Muscle layer of duodenum (tissue), 2 donors: ENCODE measurements around the gene SHC1.

Source experiments
- H3K27ac ChIP-seq: one replicate; pipeline ENCODE4 v1.7.0; 2013; ENCODE audit warnings: mild to moderate bottlenecking, low read length
- H3K27me3 ChIP-seq: one replicate; pipeline ENCODE4 v1.7.0; 2013; ENCODE audit warnings: low read depth, mild to moderate bottlenecking, control low read depth, low read length
- H3K36me3 ChIP-seq, 2 donors: one replicate each; pipeline ENCODE4 v1.7.0; 2013; ENCODE audit warnings: low read length in 2 of 2, control low read depth in 1 of 2, mild to moderate bottlenecking in 1 of 2; ENCODE audit not compliant: insufficient read depth in 2 of 2, control insufficient read depth in 1 of 2
- H3K4me1 ChIP-seq, 2 donors: one replicate each; pipeline ENCODE4 v1.7.0; 2013; ENCODE audit warnings: low read length in 2 of 2, mild to moderate bottlenecking in 2 of 2, control low read depth in 1 of 2, moderate library complexity in 1 of 2; ENCODE audit not compliant: insufficient read depth in 2 of 2, control insufficient read depth in 1 of 2
- H3K4me3 ChIP-seq, 2 donors: one replicate each; pipeline ENCODE4 v1.7.0; 2013; ENCODE audit warnings: low read length in 2 of 2, low read depth in 1 of 2, mild to moderate bottlenecking in 1 of 2
- H3K9me3 ChIP-seq, 2 donors: one replicate each; pipeline ENCODE4 v1.7.0; 2013; ENCODE audit warnings: low read length in 2 of 2, control low read depth in 1 of 2, mild to moderate bottlenecking in 1 of 2; ENCODE audit not compliant: control insufficient read depth in 1 of 2
- donor health status: healthy.

SHC1 gene

GRCh38 chr1:155005076-155006011 is 34.8 kb upstream of the SHC1 start:
- H3K4me1 ChIP-seq: peaks cover 18 to 38% of the 10 kb centered on the region in 2 donors
- H3K36me3 ChIP-seq: peaks cover 0 to 5% of the 10 kb centered on the region in 2 donors
- H3K27ac ChIP-seq: peak overlapping the region; percentile 97
- no peaks in the 10 kb centered on the region for H3K9me3 ChIP-seq
- no peaks in the 10 kb centered on the region for H3K27me3 ChIP-seq
- H3K4me3 ChIP-seq: peak overlapping the region; percentile 92 to 93

- peaks cover 17 to 40% of the 10 kb centered on the region in 2 donors for H3K4me1 ChIP-seq
- no peaks in the 10 kb centered on the region for H3K27me3 ChIP-seq
- no peaks in the 10 kb centered on the region for H3K9me3 ChIP-seq
Measured at GRCh38 chr1:155004352-155005075, 34.0 kb upstream of the SHC1 start.

GRCh38 chr1:155003766-155004351 is 33.3 kb upstream of the SHC1 start:
- Histone ChIP-seq H3K27me3 (no peaks in the 10 kb centered on the region), H3K4me3 (peak overlapping the region; percentile 92 to 93), H3K4me1 (peaks cover 17 to 45% of the 10 kb centered on the region in 2 donors), H3K9me3 (no peaks in the 10 kb centered on the region), H3K27ac (peak overlapping the region; percentile 97), H3K36me3 (peaks cover 0 to 5% of the 10 kb centered on the region in 2 donors)

More at GRCh38 chr1:155004352-155005075, 34.0 kb upstream of the SHC1 start:
- Histone ChIP-seq H3K27ac (peak overlapping the region; percentile 97), H3K36me3 (peaks cover 0 to 5% of the 10 kb centered on the region in 2 donors), H3K4me3 (peak overlapping the region; percentile 92 to 93)

GRCh38 chr1:155003227-155003765 is 32.7 kb upstream of the SHC1 start:
- peak overlapping the region; percentile 92 to 93 for H3K4me3 ChIP-seq
- H3K4me1 ChIP-seq: peaks cover 17 to 46% of the 10 kb centered on the region in 2 donors
- no peaks in the 10 kb centered on the region for H3K27me3 ChIP-seq
- peak overlapping the region; percentile 97 for H3K27ac ChIP-seq
- peaks cover 0 to 5% of the 10 kb centered on the region in 2 donors for H3K36me3 ChIP-seq
- H3K9me3 ChIP-seq: no peaks in the 10 kb centered on the region

- H3K36me3 ChIP-seq: peaks cover 0 to 5% of the 10 kb centered on the region in 2 donors
- peak within 1 kb of the TSS; percentile 92 to 93 for H3K4me3 ChIP-seq
- peaks cover 16 to 46% of the 10 kb centered on the region in 2 donors for H3K4me1 ChIP-seq
- no peaks in the 10 kb centered on the region for H3K27me3 ChIP-seq
- H3K27ac ChIP-seq: peak within 1 kb of the TSS; percentile 97
- H3K9me3 ChIP-seq: no peaks in the 10 kb centered on the region
Measured at GRCh38 chr1:155002464-155003226, 32.1 kb upstream of the SHC1 start, which contains the start of gene ZBTB7B. Gene ZBTB7B (plus strand): TSS chr1:155002802. CDS start chr1:155014661, 11,859 bp downstream.

- Histone ChIP-seq H3K36me3 (peaks cover 0 to 5% of the 10 kb centered on the region in 2 donors), H3K4me1 (peaks cover 9 to 40% of the 10 kb centered on the region in 2 donors), H3K27me3 (no peaks in the 10 kb centered on the region), H3K9me3 (no peaks in the 10 kb centered on the region), H3K27ac (peak overlapping the region; percentile 96), H3K4me3 (peak overlapping the region; percentile 83 to 89)
Measured at GRCh38 chr1:155001675-155002463, 31.3 kb upstream of the SHC1 start.

- Histone ChIP-seq H3K4me1 (peaks cover 4 to 39% of the 10 kb centered on the region in 2 donors), H3K27me3 (no peaks in the 10 kb centered on the region), H3K27ac (peak overlapping the region; percentile 96), H3K36me3 (peaks cover 0 to 5% of the 10 kb centered on the region in 2 donors), H3K4me3 (peak overlapping the region; percentile 83 to 89), H3K9me3 (no peaks in the 10 kb centered on the region)
Measured at GRCh38 chr1:155001425-155001674, 30.8 kb upstream of the SHC1 start.

GRCh38 chr1:155000726-155001424 is 30.3 kb upstream of the SHC1 start:
- peaks cover 0 to 5% of the 10 kb centered on the region in 2 donors for H3K36me3 ChIP-seq
- peaks cover 3 to 34% of the 10 kb centered on the region in 2 donors for H3K4me1 ChIP-seq
- H3K4me3 ChIP-seq: peak overlapping the region; percentile 83 to 89
- no peaks in the 10 kb centered on the region for H3K9me3 ChIP-seq
- H3K27ac ChIP-seq: peak overlapping the region; percentile 96
- no peaks in the 10 kb centered on the region for H3K27me3 ChIP-seq

GRCh38 chr1:155000411-155000725 is 29.8 kb upstream of the SHC1 start:
- no peaks in the 10 kb centered on the region for H3K9me3 ChIP-seq
- H3K27ac ChIP-seq: peak overlapping the region; percentile 96
- no peaks in the 10 kb centered on the region for H3K27me3 ChIP-seq
- H3K4me3 ChIP-seq: peak overlapping the region; percentile 83 to 89
- peaks cover 4 to 31% of the 10 kb centered on the region in 2 donors for H3K4me1 ChIP-seq
- peaks cover 0 to 5% of the 10 kb centered on the region in 2 donors for H3K36me3 ChIP-seq
